GM12875 (cell line): Measurements from ENCODE around the gene PIWIL4.
A peak's percentile ranks its signal among the peaks of the same experiment; 100 is the strongest.

Experiments
- H3K4me3 ChIP-seq: one replicate; pipeline ENCODE4 v1.5.1; 2011; ENCODE audit warnings: low read depth, low read length, control low read depth
- TF ChIP-seq, protein P1 (sequence below): IDR thresholded peaks from 2 replicates; pipeline ENCODE4 v1.5.1; 2011; ENCODE audit warnings: low read depth, mild to moderate bottlenecking, control low read depth, inconsistent platforms, low read length, moderate library complexity, borderline replicate concordance; ENCODE audit not compliant: insufficient read depth

Gene PIWIL4

DNA sequence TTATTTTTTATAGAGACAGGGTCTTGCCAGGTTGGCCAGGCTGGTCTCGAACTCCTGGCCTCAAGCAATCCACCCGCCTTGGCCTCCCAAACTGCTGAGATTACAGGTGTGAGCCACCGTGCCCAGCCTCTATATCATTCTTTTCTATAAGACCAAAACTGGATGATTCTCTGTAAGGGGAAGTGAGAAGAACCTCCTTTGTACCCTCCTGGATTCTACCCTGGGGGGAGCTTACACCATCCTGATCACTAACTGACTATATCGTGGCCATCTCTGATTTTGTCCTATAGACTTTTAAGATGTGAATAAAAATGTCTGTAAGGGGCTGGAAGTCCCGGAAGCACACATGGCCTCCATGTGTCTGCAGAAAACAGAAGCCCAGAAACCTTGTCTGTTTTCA lies 9.1 kb downstream of the PIWIL4 start:
- TF ChIP-seq, protein P1, sequence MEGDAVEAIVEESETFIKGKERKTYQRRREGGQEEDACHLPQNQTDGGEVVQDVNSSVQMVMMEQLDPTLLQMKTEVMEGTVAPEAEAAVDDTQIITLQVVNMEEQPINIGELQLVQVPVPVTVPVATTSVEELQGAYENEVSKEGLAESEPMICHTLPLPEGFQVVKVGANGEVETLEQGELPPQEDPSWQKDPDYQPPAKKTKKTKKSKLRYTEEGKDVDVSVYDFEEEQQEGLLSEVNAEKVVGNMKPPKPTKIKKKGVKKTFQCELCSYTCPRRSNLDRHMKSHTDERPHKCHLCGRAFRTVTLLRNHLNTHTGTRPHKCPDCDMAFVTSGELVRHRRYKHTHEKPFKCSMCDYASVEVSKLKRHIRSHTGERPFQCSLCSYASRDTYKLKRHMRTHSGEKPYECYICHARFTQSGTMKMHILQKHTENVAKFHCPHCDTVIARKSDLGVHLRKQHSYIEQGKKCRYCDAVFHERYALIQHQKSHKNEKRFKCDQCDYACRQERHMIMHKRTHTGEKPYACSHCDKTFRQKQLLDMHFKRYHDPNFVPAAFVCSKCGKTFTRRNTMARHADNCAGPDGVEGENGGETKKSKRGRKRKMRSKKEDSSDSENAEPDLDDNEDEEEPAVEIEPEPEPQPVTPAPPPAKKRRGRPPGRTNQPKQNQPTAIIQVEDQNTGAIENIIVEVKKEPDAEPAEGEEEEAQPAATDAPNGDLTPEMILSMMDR: no peak
- H3K4me3 ChIP-seq: no peak overlapping the region

GRCh38 chr11:94577841-94578240 lies 10.7 kb downstream of the PIWIL4 start:
- no peak overlapping the region for H3K4me3 ChIP-seq
- TF ChIP-seq, protein P1: no peak

DNA sequence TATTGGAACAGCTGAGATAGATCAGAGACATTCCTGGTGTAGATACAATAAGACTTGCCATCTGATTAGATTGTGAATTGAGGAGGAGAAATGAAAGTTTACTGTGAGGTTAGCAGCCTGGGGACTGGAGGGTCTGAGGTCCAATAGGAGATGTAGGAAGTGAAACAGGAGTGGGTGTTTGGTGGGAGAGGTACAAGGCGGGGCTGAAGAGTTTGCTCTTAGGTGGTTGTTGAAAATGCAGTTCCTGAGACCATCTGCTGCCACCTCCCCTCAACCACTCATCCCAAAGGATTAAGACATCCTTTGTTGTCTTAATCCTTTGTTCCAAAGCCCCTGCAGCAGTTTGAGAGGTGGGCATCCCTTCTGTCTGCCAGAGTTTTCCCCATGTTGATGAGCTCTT lies 14.8 kb downstream of the PIWIL4 start:
- H3K4me3 ChIP-seq: no peak overlapping the region
- TF ChIP-seq, protein P1: no peak

DNA sequence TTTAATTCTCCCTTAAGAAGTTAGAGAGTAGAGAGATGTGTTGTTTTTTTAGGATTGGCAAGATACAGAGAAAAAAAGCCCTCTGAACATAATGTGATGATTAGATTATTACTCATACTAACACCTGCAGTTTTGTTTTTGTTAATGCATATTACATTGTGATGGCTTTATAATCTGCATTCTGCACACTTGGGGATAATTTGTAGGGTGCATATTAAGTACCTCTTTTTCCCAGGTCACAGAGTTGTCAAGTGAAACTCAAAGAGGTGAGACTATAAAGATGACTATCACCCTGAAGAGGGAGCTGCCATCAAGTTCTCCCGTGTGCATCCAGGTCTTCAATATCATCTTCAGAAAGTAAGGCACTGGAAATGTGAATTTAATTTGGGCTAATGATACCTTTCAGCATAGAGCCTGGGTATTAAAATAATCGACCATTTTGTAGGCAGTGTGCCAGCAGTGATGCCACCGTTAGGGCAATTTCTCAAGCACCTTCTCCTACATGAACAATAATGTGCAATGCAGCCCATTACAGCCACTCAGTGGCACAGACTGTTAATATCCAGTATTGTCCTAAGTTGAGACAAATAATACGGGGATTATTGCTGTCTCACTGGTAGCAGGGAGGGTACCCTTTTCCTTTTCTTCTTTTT lies 16.2 kb downstream of the PIWIL4 start:
- H3K4me3 ChIP-seq: peak overlapping the region; percentile 8
- TF ChIP-seq, protein P1: no peak

- TF ChIP-seq, protein P1: no peak
- no peak overlapping the region for H3K4me3 ChIP-seq
Observed at GRCh38 chr11:94583866-94584500, 16.8 kb downstream of the PIWIL4 start.

DNA sequence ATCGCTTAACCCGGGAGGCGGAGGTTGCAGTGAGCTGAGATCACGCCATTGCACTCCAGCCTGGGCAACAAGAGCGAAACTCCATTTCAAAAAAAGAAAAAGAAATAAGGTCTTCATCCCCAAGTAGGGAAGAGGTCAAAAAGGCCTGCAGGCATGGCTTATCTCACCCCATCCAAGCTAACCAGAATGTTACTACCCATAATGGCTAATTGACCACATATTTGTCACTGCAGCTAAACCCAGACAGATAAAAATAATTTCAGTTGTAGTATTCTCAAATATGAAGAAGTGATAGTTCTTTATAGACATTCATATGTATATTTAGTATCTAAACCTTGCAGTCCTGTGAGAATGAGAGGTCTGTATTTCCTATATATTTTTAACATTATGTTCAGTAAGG lies 17.8 kb downstream of the PIWIL4 start:
- no peak overlapping the region for H3K4me3 ChIP-seq
- TF ChIP-seq, protein P1: no peak

- TF ChIP-seq, protein P1: no peak
- no peak overlapping the region for H3K4me3 ChIP-seq
Observed at GRCh38 chr11:94585399-94585798, 18.2 kb downstream of the PIWIL4 start.
